Common myeloid progenitor, CD34-positive (primary cell): Measurements from ENCODE around the gene TMED6.
A peak's percentile ranks its signal among the peaks of the same experiment; 100 is the strongest.

ENCODE experiments used
- CTCF ChIA-PET: fragments of 350-600 bp; sonication (Branson Sonifier 250); formaldehyde crosslinking; loops from one replicate; lab custom pipeline; 2021; ENCODE audit warnings: antibody characterized with exemption; lab: Charles Lee
- POLR2A ChIA-PET: fragments of 350-600 bp; sonication (Branson Sonifier 250); formaldehyde crosslinking; loops from one replicate; lab custom pipeline; 2021; ENCODE audit warnings: antibody characterized with exemption; lab: Charles Lee
- DNase-seq, 3 donors: peaks; one replicate each; pipeline versions ENCODE4 v3.0.0 to v3.0.0-alpha.2; 2013
- H3K27ac ChIP-seq, 2 experiments: 1 replicate in 1 of 2; 2 replicates in 1 of 2; pipeline ENCODE4 v1.7.0; 2013; ENCODE audit warnings: inconsistent platforms in 2 of 2, low read length in 2 of 2, mild to moderate bottlenecking in 2 of 2, low read depth in 1 of 2, moderate library complexity in 1 of 2; ENCODE audit not compliant: severe bottlenecking in 2 of 2, insufficient read depth in 1 of 2, poor library complexity in 1 of 2
- H3K27me3 ChIP-seq, 5 experiments: replicated peaks in 2 of 5; 1 replicate in 3 of 5; 2 replicates in 2 of 5; pipeline versions ENCODE4 v1.6.1 to v1.7.0; 2013; ENCODE audit warnings: low read length in 4 of 5, mild to moderate bottlenecking in 2 of 5, moderate library complexity in 2 of 5, inconsistent platforms in 1 of 5; ENCODE audit not compliant: insufficient read depth in 5 of 5, control insufficient read depth in 4 of 5
- H3K36me3 ChIP-seq, 4 experiments: 1 replicate in 2 of 4; 2 replicates in 2 of 4; pipeline versions ENCODE4 v1.6.1 to v1.7.0; 2013; ENCODE audit warnings: low read length in 3 of 4, control low read depth in 1 of 4, mild to moderate bottlenecking in 1 of 4; ENCODE audit not compliant: control insufficient read depth in 4 of 4, insufficient read depth in 4 of 4
- H3K4me1 ChIP-seq, 4 experiments: 1 replicate in 3 of 4; 2 replicates in 1 of 4; pipeline versions ENCODE4 v1.6.1 to v1.7.1; 2013; ENCODE audit warnings: low read length in 3 of 4, mild to moderate bottlenecking in 3 of 4, control low read depth in 1 of 4, inconsistent platforms in 1 of 4, moderate library complexity in 1 of 4; ENCODE audit not compliant: control insufficient read depth in 4 of 4, insufficient read depth in 4 of 4; ENCODE audit errors: control extremely low read depth in 1 of 4
- H3K4me3 ChIP-seq, 7 experiments: 1 replicate in 4 of 7; 2 replicates in 3 of 7; pipeline versions ENCODE4 v1.5.1 to v1.7.0; 2013; ENCODE audit warnings: mild to moderate bottlenecking in 7 of 7, low read length in 6 of 7, moderate library complexity in 6 of 7, inconsistent platforms in 2 of 7, low read depth in 2 of 7, control low read depth in 1 of 7; ENCODE audit not compliant: insufficient read depth in 4 of 7, control insufficient read depth in 1 of 7; ENCODE audit errors: extremely low read depth in 1 of 7
- H3K9me3 ChIP-seq, 5 experiments: 1 replicate in 4 of 5; 2 replicates in 1 of 5; pipeline versions ENCODE4 v1.6.1 to v1.7.1; 2013; ENCODE audit warnings: low read length in 4 of 5, mild to moderate bottlenecking in 2 of 5, inconsistent platforms in 1 of 5, low read depth in 1 of 5, moderate library complexity in 1 of 5; ENCODE audit not compliant: control insufficient read depth in 4 of 5, insufficient read depth in 2 of 5; ENCODE audit errors: control extremely low read depth in 1 of 5
- WGBS: methylation state at CpG from one replicate; pipeline ENCODE4 v1.1.5; 2013; ENCODE audit not compliant: insufficient coverage; 5-methylcytosine and 5-hydroxymethylcytosine counted together

Gene TMED6

GRCh38 chr16:69378036-69378435 is 26.4 kb upstream of the TMED6 start:
- POLR2A ChIA-PET: no interaction called here
- 100% methylated on average over 1 of the region's 1 CpG for WGBS
- no peak overlapping the region for H3K4me3 ChIP-seq

GRCh38 chr16:69376393-69377059 is 24.9 kb upstream of the TMED6 start:
- no peak overlapping the region for H3K4me3 ChIP-seq
- H3K27me3 ChIP-seq: no peaks in the 10 kb centered on the region
- peaks cover 12 to 46% (median 31%) of the 10 kb centered on the region in 4 experiments for H3K36me3 ChIP-seq
- POLR2A ChIA-PET: interaction anchor here (0.6 kb wide), 1 partner anchor 57 kb away, joined by 4 read pairs; no protein-coding TSS in a partner anchor
- H3K4me1 ChIP-seq: peaks cover 6 to 14% (median 7%) of the 10 kb centered on the region in 4 experiments
- CTCF ChIA-PET: no interaction called here
- no peaks in the 10 kb centered on the region for H3K9me3 ChIP-seq
- WGBS: 100% methylated on average over 2 of the region's 10 CpGs
- no peak overlapping the region for H3K27ac ChIP-seq
- DNase-seq: no peak

More at GRCh38 chr16:69378036-69378435, 26.4 kb upstream of the TMED6 start:
- Histone ChIP-seq H3K27me3 (no peaks in the 10 kb centered on the region), H3K9me3 (no peaks in the 10 kb centered on the region), H3K27ac (no peak overlapping the region), H3K36me3 (peaks cover 15 to 48% (median 33%) of the 10 kb centered on the region in 4 experiments), H3K4me1 (peaks cover 0 to 21% (median 14%) of the 10 kb centered on the region in 4 experiments)
- no peak for DNase-seq
- CTCF ChIA-PET: interaction anchor here (0.6 to 1.0 kb wide), 4 partner anchors 13 to 1894 kb away, joined by 3 read pairs; no protein-coding TSS in a partner anchor

- no CpG with 5 or more reads among the region's 1 CpG for WGBS
- H3K9me3 ChIP-seq: no peaks in the 10 kb centered on the region
- peaks cover 20 to 53% (median 42%) of the 10 kb centered on the region in 4 experiments for H3K36me3 ChIP-seq
- ChIA-PET POLR2A (no interaction called here), CTCF (interaction anchor here (0.6 to 1.2 kb wide), 3 partner anchors 12 to 955 kb away, joined by 3 to 4 read pairs (median 3); partner anchors contain the start of gene COG8)
- peaks cover 3 to 7% (median 5%) of the 10 kb centered on the region in 4 experiments for H3K4me1 ChIP-seq
- no peak for DNase-seq
- no peak overlapping the region for H3K27ac ChIP-seq
- H3K27me3 ChIP-seq: no peaks in the 10 kb centered on the region
- no peak overlapping the region for H3K4me3 ChIP-seq
Observed at GRCh38 chr16:69373019-69373418, 21.4 kb upstream of the TMED6 start.

GRCh38 chr16:69371564-69371963 is 20.0 kb upstream of the TMED6 start:
- ChIA-PET CTCF (no interaction called here), POLR2A (no interaction called here)
- no CpG with 5 or more reads among the region's 2 CpGs for WGBS

GRCh38 chr16:69368866-69369265 is 17.3 kb upstream of the TMED6 start:
- Histone ChIP-seq H3K9me3 (no peaks in the 10 kb centered on the region), H3K36me3 (peaks cover 37 to 81% (median 63%) of the 10 kb centered on the region in 4 experiments), H3K4me3 (no peak overlapping the region), H3K27me3 (no peaks in the 10 kb centered on the region), H3K4me1 (peaks cover 5 to 7% (median 6%) of the 10 kb centered on the region in 4 experiments), H3K27ac (no peak overlapping the region)
- CTCF ChIA-PET: no interaction called here
- DNase-seq: no peak
- 100% methylated on average over 1 of the region's 4 CpGs for WGBS
- POLR2A ChIA-PET: no interaction called here

More at GRCh38 chr16:69371564-69371963, 20.0 kb upstream of the TMED6 start:
- Histone ChIP-seq H3K36me3 (peaks cover 21 to 60% (median 48%) of the 10 kb centered on the region in 4 experiments), H3K4me3 (no peak overlapping the region), H3K9me3 (no peaks in the 10 kb centered on the region), H3K27ac (no peak overlapping the region), H3K27me3 (no peaks in the 10 kb centered on the region), H3K4me1 (peaks cover 5 to 7% (median 6%) of the 10 kb centered on the region in 4 experiments)
- DNase-seq: peak in 2 of 3 donors; percentile 36 to 40

GRCh38 chr16:69367980-69368379 is 16.4 kb upstream of the TMED6 start:
- no peaks in the 10 kb centered on the region for H3K9me3 ChIP-seq
- no peak overlapping the region for H3K4me3 ChIP-seq
- peaks cover 5 to 7% (median 6%) of the 10 kb centered on the region in 4 experiments for H3K4me1 ChIP-seq
- H3K36me3 ChIP-seq: peaks cover 39 to 82% (median 69%) of the 10 kb centered on the region in 4 experiments
- peak; percentile 17 to 45 (median 18) for DNase-seq
- H3K27ac ChIP-seq: peak overlapping the region in 1 of 2 experiments; percentile 25
- 35% methylated on average over 6 of the region's 7 CpGs for WGBS
- CTCF ChIA-PET: interaction anchor here (0.9 kb wide), 1 partner anchor 11 kb away, joined by 3 read pairs; no protein-coding TSS in a partner anchor
- no peaks in the 10 kb centered on the region for H3K27me3 ChIP-seq
- POLR2A ChIA-PET: no interaction called here

- H3K27ac ChIP-seq: no peak overlapping the region
- 94% methylated on average over 7 of the region's 7 CpGs for WGBS
- no peak overlapping the region for H3K4me3 ChIP-seq
- H3K4me1 ChIP-seq: peaks cover 0 to 7% (median 4%) of the 10 kb centered on the region in 4 experiments
- POLR2A ChIA-PET: no interaction called here
- no peaks in the 10 kb centered on the region for H3K27me3 ChIP-seq
- no peak for DNase-seq
- CTCF ChIA-PET: no interaction called here
- no peaks in the 10 kb centered on the region for H3K9me3 ChIP-seq
- H3K36me3 ChIP-seq: peaks cover 38 to 79% (median 65%) of the 10 kb centered on the region in 4 experiments
Observed at GRCh38 chr16:69366431-69366830, 14.8 kb upstream of the TMED6 start.
